ENCODE results near the gene SNAPC1.
A peak's percentile ranks its signal among the peaks of the same experiment; 100 is the strongest.
"Not testable (repeated sequence)": the region's sequence is repeated elsewhere in the genome, so short reads cannot be mapped to it uniquely, and the experiment has no call there.

The SNAPC1 gene

DNA sequence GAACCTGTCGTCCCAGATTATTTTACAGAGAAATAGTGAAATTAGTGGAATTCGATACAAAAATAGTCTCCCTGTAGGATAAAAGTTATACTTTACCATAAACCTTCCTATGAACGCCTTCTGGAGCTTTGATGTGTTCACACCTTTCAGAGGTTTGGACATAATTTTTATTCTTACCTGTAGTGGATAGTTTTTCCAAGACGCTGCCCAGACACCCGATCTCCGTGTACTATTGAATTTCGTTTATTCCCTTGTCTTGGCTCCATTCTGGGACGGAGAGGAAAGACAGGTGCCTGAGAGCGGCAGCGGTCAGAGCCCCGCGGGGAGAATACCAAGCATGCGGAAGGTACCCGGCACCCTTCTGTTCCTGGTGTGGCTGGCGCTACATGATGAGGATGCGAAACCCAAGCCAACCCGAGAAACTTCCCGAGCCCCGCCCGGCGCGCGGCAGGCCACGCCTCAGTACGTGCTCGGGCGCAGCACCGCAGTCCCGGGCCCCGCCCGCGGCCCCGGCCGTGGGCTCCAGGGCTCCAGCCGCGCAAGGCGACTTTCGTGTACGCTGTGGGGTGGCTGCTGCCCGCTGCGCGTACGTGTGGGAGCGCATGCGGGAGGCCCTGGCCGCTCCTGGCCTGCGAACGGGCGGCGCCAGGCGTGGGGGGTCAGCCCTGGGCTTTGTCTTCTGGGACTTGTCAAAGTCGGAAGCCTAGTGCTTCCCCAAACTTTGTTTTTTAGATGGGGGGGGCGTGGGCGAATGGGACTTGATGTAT lies 11.3 kb upstream of the SNAPC1 start:
- peak; percentile 81 for DNase-seq

- no peak for DNase-seq
Measured at GRCh38 chr14:61751475-61751989, 10.7 kb upstream of the SNAPC1 start.

GRCh38 chr14:61752626-61753025 lies 9.6 kb upstream of the SNAPC1 start:
- no peak for DNase-seq

DNA sequence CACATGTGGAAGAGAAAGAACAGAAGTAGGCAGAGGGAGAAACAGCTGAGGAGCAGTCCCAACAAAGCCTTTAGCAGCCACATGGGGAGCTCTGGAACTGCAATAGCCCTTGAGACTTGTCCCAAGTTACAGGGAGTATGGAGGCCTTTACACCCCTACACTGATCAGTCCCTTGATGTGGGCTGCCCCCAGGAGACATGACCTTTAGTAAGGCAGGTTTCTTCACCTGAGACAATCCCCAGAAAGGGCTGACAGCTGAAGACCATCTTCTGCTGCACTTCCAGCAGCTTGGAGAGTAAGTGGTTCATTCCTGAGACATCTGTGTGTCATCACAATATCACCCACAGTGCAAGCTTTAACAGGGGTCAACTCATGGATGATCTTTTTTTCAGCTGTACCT lies 8.6 kb upstream of the SNAPC1 start:
- DNase-seq = no peak

DNA sequence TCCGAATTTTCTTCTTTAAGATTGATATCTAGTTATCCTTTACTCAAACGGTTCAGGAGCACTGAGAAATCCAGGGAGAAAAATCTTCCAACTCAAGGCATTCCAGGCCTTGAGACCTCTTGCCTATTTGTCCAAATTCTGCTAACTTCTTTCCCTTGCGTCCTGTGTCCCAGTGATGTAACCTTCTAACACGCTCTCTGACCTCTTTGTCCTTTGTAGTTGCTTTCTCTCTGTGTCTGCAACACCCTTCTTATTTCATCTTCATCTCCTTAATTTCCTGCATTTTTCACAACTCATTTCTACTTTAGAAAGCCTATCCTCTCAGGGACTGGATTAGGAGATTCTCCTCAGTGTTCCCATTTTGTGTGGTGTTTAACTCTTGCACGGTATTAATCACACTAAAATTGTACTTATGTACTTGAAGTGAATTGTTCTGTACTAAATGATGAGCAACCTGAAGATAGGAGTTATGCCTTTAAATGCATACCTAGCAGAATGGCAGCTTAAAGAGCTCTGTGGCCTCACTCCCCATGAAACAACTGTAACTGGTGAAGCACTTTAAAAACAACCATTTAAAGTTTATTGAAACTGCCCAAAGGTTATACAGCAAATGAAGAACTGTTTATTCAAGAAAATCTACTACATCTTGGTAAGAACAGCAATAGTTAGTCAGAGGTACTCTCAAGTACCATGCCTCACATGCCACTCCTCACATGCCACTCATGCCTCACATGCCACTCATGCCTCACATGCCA lies 7.4 kb upstream of the SNAPC1 start:
- no peak for DNase-seq

DNA sequence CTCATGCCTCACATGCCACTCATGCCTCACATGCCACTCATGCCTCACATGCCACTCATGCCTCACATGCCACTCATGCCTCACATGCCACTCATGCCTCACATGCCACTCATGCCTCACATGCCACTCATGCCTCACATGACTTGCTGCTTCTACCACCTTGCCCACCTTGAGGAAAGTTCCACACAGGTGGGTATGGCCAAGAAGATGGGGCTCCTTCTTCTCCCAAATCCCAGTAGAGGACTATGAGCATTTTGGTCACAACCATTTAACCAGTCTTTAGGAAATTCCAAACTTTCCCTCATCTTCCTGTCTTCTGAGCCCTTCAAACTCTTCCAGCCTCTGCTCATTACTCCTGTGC lies 6.9 kb upstream of the SNAPC1 start:
- not testable (repeated sequence) for DNase-seq

DNA sequence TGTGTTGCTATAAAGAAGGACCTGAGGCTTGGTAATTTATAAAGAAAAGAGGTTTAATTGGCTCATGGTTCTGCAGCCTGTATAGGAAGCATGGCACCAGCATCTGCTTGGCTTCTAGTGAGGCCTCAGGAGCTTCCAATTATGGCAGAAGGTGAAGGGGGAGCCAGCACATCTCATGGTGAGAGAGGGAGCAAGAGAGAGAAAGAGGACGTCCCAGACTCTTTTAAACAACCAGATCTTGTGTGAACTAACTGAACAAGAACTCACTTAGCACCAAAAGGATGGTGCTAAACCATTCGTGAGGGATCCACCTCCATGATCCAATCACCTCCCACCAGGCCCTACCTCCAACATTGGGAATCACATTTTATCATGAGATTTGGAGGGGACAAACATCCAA lies 6.1 kb upstream of the SNAPC1 start:
- DNase-seq = no peak

DNA sequence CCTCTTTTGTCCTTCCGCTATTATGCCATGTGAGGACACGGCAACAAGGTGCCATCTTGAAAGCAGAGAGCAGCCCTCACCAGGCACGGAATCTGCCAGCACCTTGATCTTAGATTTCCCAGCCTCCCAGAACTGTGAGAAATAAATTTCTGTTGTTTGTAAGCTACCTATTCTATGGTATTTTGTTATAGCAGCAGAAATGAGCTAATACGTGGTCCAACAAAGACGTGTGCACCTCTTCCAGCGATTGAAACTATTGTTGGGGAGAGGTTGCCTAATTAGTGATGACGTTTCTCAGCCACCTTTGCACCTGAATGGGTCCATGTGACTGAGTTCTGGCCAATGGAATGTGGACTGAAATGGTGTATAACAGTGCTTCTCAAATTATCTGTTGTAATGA lies 2.3 kb upstream of the SNAPC1 start:
- DNase-seq = no peak

DNA sequence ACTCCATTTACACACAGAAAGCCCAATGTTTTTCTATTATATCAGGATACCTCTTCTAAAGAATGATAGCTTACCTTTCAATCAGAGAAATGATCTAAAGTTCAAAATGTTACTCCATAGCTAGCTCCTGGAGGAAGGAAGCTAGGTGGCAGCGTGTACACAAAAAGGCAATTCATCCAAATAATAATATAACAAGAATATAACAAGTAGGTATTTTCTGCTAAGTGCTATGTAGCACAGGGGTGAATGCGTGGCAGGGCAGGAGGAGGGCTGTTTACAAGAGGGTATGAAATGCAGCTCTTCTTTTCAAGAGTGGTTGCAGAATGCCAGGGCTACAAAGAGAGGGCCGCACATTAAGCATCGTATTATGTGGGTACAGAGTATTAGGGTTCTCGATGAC lies 663 bp upstream of the SNAPC1 start:
- DNase-seq = no peak

DNA sequence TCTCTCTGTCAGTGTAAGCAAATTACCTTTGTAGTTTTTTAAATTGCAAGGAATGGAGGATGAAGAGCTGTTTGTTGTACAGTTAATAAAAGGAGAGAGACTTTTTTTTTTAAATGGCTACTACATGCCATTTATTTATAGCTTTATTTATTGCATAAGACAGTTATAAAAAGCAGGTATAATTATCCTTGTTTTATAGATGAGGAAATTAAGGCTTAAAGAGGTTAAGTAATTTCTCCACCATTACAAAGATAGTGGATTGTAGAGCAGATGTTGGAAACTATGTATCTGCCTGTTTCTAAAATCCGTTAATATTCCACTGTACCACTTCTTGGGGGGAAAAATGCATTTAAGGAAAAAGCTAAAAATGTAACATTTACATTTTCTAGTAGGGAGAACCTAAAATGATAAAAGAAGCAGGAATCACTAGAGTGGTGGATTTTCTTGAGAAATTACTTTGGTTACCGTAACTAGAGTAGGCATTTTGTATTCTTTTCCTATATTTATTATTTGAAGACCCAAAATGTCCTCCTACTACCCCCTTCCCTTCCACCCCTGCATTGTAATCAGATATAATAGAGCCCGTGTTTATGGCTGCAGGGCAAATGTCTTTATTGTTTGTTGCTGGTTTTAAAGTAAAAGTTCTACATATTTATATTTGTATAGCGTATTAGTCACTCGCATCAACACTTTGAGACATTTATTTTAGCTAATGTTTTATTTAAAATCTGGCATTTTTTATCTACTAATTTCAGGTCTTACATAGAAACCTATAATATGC lies 2.3 kb downstream of the SNAPC1 start:
- no peak for DNase-seq

DNA sequence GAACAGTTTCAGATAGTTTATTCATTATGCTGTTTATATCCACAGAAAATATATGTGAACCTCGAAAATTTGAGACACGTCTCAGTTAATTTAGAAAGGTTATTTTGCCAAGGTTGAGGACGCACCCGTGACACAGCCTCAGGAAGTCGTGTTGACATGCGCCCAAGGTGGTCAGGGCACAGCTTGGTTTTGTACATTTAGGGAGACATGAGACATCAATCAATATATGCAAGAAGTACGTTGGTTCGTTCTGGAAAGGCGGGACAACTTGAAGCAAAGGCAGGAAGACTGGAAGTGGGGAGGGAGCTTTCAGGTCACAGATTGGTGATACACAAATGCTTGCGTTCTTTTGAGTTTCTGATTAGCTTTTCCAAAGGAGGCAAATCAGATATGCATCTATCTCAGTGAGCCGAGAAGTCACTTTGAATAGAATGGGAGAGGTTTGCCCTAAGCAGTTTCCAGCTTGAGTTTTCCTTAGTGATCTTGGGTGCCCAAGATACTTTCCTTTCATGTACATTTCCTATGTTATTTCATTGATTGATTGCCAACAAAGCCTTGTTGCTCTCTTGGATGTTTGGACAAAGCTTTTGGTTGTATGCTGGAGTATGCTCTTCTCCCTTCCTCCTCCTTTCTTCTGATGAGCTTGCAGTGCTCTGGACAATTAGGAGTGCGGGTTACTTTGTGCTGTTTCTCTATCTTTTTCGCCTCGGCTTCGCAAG lies 3.2 kb downstream of the SNAPC1 start:
- DNase-seq = no peak

- DNase-seq = no peak
Measured at GRCh38 chr14:61766151-61766550, 3.9 kb downstream of the SNAPC1 start.

DNA sequence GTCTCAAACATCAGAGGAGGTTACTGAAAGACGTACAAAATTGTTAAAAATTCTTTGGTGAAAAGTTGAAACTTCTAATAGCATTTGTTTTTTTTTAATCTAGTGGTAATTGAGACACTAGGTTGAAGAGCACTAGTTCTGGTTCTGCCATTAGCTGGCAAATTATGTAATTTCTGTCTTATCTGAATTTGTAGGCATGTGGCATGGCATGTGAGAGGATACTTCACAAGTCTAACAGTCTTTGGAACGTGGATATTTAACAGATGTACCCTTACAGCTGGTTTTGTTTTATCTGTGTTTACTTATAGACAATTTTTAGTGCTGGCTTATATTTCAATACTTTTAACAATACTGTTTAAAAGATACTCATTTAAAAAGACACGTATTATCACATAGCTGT lies 6.0 kb downstream of the SNAPC1 start:
- DNase-seq = no peak

GRCh38 chr14:61769893-61770292 lies 7.7 kb downstream of the SNAPC1 start:
- no peak for DNase-seq

DNA sequence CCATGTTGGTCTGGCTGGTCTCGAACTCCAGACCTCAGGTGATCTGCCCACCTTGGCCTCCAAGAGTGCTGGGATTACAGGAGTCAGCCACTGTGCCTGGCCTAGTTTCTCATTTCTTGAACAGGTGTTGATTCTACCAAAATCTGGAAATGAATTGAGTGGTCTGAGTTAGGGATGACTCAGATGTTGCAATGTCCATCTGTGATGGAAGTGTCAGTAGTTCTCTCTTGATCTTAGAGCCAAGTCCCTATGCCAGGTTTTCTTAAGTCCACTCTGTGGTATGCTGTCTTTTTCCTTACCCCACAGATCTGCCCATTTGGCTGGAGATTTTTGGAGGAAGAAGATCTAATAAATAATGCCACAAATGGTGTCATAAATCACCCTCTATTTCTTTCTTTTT lies 12.6 kb downstream of the SNAPC1 start:
- no peak for DNase-seq

- DNase-seq = peak; percentile 14
Measured at GRCh38 chr14:61780125-61780524, 17.9 kb downstream of the SNAPC1 start.

- no peak for DNase-seq
Measured at GRCh38 chr14:61797309-61797708, 35.1 kb downstream of the SNAPC1 start.

- no peak for DNase-seq
Measured at GRCh38 chr14:61802010-61802568, 39.9 kb downstream of the SNAPC1 start.

GRCh38 chr14:61803755-61804154 lies 41.5 kb downstream of the SNAPC1 start:
- DNase-seq = no peak

- DNase-seq = no peak
Measured at GRCh38 chr14:61805451-61805850, 43.2 kb downstream of the SNAPC1 start.

- DNase-seq = no peak
Measured at GRCh38 chr14:61811882-61812346, 49.7 kb downstream of the SNAPC1 start.

- DNase-seq = no peak
Measured at GRCh38 chr14:61812347-61813095, 50.3 kb downstream of the SNAPC1 start, which contains the start of gene SYT16. TSS of gene SYT16 (plus strand) at chr14:61812703.

Data from CD4-positive, alpha-beta T cell treated with Interleukin-10 for 1 hour (primary cell).